Measurements from ENCODE around the gene GEMIN8.

GEMIN8 gene

DNA sequence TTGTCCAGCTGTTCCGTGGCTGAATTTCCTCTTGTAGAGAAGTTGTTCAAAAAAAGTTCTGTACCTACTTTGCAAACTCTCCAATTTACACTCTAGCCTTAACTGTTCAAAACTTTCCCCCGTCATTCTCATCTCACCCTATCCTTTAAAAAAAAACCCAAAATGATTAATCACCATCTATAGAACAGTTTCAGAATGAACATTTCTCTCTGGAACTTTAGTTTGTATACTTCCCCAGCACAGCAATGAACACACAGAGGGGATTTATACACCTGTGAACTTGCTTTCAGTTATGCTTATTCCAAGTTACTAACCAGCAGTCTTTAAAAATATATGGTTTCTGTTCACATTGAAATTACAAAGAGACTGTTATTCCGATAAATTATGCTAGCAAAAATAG lies 1.2 kb downstream of the GEMIN8 start:
- peak overlapping the region; percentile 94 to 100 for H3K4me3 Mint-ChIP-seq
- H3K9me3 Mint-ChIP-seq, result no peaks in the 10 kb centered on the region
- ATAC-seq (peak; percentile 52), DNase-seq (no peak)
- no peaks in the 10 kb centered on the region for H3K27me3 Mint-ChIP-seq
- H3K27ac Mint-ChIP-seq, result peak overlapping the region; percentile 84 to 98
- peaks cover 34% of the 10 kb centered on the region for H3K4me1 Mint-ChIP-seq

DNA sequence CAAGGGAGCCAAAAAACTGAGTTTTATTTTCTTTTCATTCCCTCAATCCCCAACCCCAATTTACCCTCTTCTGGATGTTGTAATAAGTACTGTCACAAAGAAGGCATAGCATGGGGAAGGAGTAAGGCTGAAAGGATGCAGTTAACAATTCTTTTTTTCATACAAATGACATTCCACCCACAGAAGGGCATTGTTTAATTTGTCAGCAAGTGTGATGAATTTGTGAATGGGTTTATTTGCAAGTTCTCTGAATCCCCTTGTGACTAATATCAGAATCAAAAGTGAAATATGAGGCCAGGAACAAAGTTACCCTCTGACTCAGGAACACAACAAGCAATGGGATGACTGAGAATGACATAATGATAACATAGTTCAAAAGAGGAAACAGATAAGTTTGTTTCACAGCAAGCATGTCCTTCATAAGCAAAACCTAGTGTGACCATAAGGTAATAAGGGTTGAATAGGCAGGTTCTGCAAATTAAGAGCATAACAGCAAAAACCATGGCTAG lies 2.1 kb downstream of the GEMIN8 start:
- Mint-ChIP-seq H3K27me3 (no peaks in the 10 kb centered on the region), H3K27ac (peak overlapping the region in 1 of 2 donors; percentile 74), H3K9me3 (no peaks in the 10 kb centered on the region), H3K4me3 (peak overlapping the region in 1 of 2 donors; percentile 100), H3K4me1 (peaks cover 34% of the 10 kb centered on the region)
- ATAC-seq, result peak; percentile 60
- no peak for DNase-seq

DNA sequence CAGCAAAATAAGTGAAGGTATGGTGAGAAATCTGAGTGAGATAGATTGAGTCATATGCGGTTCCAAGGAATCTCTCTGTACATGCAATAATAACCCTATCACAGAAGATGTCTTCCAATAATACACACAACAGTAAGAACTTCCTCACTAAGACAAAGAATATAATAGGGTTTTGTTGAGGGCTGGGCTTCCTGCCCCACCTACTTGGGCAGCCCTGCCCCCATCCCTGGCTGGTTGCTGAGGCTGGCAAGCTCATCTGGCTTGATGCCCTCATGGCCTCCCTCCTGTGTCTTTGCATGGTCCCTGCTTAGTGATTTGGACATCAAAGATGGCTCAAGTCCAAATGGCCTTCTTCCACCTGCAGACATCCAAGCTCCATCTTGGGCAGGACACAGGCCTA lies 2.7 kb downstream of the GEMIN8 start:
- peaks cover 31% of the 10 kb centered on the region for H3K4me1 Mint-ChIP-seq
- H3K4me3 Mint-ChIP-seq, result peak overlapping the region in 1 of 2 donors; percentile 39
- no peak for ATAC-seq
- no peaks in the 10 kb centered on the region for H3K9me3 Mint-ChIP-seq
- H3K27me3 Mint-ChIP-seq, result no peaks in the 10 kb centered on the region
- DNase-seq, result no peak
- H3K27ac Mint-ChIP-seq, result no peak overlapping the region

DNA sequence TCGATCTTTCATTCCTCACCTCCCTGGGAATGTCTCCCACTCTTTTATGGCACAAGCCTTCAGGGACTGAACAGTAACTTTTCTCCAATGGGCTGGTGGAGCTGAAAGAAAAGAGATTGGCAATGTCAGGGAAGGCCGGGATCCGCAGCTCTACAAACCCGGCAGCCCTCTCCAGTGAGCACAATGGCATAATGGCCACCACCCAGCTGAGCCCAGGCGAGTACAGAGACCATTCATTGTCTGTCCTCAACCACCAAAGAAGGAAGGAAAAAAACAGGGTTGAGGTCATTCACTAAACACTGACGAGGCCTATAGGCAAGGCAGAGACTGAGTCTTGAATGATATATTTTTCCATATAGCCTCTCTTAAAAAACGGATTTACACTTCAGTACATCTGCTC lies 3.6 kb downstream of the GEMIN8 start:
- Mint-ChIP-seq H3K4me3 (no peak overlapping the region), H3K27ac (peak overlapping the region in 1 of 2 donors; percentile 59)

DNA sequence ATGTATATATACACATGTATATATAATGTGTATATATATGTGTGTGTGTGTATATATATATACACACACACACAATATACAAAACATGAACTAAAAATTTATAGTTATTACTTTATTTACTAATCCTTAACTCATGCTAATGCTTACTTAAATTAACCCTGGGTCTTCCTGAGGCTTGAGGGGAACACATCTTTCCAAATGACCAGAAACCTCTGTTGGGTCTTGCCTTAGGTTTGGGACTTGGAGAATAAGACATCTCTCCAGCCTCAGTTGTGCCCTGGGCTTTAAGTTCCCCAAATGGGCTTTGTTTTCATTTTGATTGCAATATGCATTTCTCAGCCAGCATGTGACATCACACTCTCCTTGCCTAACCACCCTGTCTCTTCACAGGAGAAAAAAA lies 7.7 kb downstream of the GEMIN8 start:
- ATAC-seq, result no peak

More for the DNA sequence above, 3.6 kb downstream of the GEMIN8 start:
- peaks cover 24% of the 10 kb centered on the region for H3K4me1 Mint-ChIP-seq
- no peak for ATAC-seq
- no peaks in the 10 kb centered on the region for H3K9me3 Mint-ChIP-seq
- H3K27me3 Mint-ChIP-seq, result no peaks in the 10 kb centered on the region
- DNase-seq, result no peak

DNA sequence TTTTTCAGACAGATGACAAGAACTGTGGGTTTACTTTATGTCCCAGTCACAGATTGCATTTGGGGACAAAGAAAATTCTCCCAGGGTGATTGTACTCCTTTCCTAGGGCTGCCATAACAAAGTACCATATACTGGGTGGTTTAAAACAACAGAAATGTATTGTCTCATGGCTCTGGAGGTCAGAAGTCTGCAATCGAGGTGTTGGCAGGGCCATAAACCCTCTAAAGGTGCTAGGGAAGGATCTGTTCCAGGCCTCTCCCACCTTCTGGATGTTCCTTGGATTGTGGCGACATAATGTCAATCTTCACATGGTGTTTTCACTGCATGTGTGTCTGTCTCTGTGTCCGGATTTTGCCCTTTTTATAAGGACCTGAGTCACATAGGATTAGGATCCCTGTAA lies 12.3 kb downstream of the GEMIN8 start:
- ATAC-seq (no peak), DNase-seq (no peak)
- H3K4me1 Mint-ChIP-seq, result peaks cover 19% of the 10 kb centered on the region
- no peak overlapping the region for H3K27ac Mint-ChIP-seq
- H3K27me3 Mint-ChIP-seq, result no peaks in the 10 kb centered on the region
- peaks cover 0 to 7% of the 10 kb centered on the region in 2 donors for H3K9me3 Mint-ChIP-seq
- H3K4me3 Mint-ChIP-seq, result no peak overlapping the region

More for the DNA sequence above, 7.7 kb downstream of the GEMIN8 start:
- Mint-ChIP-seq H3K4me1 (peaks cover 6% of the 10 kb centered on the region), H3K27ac (no peak overlapping the region), H3K9me3 (no peaks in the 10 kb centered on the region), H3K4me3 (no peak overlapping the region), H3K27me3 (no peaks in the 10 kb centered on the region)
- DNase-seq, result no peak

DNA sequence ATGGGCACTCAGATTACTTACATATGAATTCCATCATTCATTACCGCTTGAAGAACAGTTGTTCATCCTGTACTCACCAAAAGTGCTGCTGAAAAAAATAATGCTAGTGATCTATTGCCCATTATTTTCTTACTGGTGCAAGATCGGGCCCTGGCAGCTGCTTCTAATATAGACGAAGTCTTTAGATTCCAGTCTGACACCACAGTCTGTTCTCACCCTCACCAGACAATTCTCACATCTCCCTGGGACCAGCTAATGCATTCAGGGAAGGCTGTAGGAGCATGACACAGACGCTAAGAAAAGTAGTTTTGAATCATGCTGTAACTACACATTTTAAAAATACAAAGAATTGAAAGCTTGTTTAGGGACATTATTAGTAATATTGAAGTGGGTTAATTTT lies 13.8 kb downstream of the GEMIN8 start:
- Mint-ChIP-seq H3K9me3 (peaks cover 0 to 7% of the 10 kb centered on the region in 2 donors), H3K4me1 (peaks cover 19% of the 10 kb centered on the region), H3K27me3 (no peaks in the 10 kb centered on the region), H3K4me3 (no peak overlapping the region), H3K27ac (no peak overlapping the region)
- ATAC-seq, result no peak
- no peak for DNase-seq

DNA sequence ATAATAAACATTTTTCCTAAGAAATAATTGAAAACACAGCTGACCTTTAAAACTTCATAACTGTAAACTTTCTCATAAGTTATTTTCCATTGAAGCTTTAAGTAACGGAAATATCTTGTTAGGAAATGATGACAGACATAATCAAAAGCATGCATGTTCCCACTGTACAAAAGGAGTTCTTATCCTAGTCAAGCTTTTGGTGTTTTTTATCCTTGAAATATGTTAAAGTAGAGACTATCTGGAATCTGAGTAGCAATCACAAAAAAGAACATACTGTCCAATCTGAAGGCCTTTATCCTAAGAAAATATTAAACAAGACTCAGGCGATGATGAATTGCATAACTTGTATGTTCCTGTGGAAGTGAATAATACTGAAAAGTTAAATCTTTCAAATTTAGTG lies 14.4 kb downstream of the GEMIN8 start:
- Mint-ChIP-seq H3K9me3 (peaks cover 0 to 7% of the 10 kb centered on the region in 2 donors), H3K27me3 (no peaks in the 10 kb centered on the region), H3K4me3 (no peak overlapping the region), H3K27ac (no peak overlapping the region), H3K4me1 (peaks cover 19% of the 10 kb centered on the region)
- ATAC-seq (no peak), DNase-seq (no peak)

DNA sequence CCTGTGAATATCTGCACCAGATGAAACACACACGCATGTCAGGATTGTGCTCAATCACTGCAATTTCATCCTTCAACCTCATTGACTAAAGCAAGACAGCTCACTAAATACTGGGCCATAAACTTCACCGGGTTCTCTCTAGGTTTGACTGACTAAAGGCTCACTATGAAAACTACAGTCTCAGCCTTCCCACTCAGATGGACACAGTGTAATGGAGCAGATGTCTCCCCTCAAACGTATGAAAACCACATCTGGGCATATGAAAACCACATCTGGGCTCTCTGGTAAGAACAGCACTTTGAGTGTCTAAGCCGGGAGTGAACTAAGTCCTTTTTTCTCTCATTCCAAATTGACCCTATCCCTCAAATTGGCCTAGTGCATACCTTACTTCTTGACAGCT lies 15.2 kb downstream of the GEMIN8 start:
- ATAC-seq, result no peak
- H3K4me3 Mint-ChIP-seq, result no peak overlapping the region
- H3K9me3 Mint-ChIP-seq, result peaks cover 0 to 7% of the 10 kb centered on the region in 2 donors
- H3K4me1 Mint-ChIP-seq, result peaks cover 19% of the 10 kb centered on the region
- no peak overlapping the region for H3K27ac Mint-ChIP-seq
- no peaks in the 10 kb centered on the region for H3K27me3 Mint-ChIP-seq
- DNase-seq, result no peak

DNA sequence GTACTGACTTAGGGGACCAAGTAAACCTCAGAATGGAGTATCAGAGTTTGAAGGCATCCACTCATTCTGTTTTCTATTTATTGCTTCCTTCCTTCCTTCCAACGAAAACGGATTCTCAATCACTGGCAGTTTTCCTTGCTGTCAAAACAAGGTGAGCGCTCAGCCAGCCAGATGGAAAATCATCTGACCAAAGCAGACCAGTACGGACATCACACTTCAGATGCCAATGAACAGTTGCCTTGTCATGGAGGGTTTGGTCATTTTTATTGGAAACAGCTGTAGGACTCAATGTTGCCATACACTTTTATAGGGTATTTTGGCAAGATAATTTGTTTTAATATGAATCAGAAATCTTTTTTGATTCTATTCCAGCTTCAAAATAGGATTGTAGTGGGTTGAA lies 16.6 kb downstream of the GEMIN8 start:
- Mint-ChIP-seq H3K27ac (no peak overlapping the region), H3K4me3 (no peak overlapping the region), H3K4me1 (peaks cover 19% of the 10 kb centered on the region), H3K27me3 (no peaks in the 10 kb centered on the region), H3K9me3 (peaks cover 0 to 7% of the 10 kb centered on the region in 2 donors)
- no peak for ATAC-seq
- no peak for DNase-seq

DNA sequence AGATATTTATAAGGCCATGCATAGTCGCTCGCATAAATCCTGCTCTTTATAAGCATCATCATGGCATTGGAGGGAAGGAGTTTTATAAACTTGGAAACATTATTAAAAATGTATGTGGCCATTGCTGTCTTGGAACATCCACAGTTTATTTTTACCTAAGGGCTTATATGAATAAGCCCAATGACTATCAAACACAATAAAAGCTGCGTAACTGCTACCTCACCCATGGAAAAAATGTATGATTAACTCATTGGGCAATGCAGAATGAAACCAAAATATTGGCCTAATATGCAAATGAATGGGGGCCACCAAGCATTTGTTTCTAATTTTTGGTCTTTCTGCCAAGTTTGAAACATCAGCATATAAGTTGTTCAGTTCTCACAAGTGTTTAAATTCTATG lies 19.1 kb downstream of the GEMIN8 start:
- ATAC-seq (no peak), DNase-seq (no peak)
- Mint-ChIP-seq H3K27me3 (no peaks in the 10 kb centered on the region), H3K9me3 (peaks cover 0 to 7% of the 10 kb centered on the region in 2 donors), H3K27ac (no peak overlapping the region), H3K4me1 (peaks cover 15% of the 10 kb centered on the region), H3K4me3 (no peak overlapping the region)

DNA sequence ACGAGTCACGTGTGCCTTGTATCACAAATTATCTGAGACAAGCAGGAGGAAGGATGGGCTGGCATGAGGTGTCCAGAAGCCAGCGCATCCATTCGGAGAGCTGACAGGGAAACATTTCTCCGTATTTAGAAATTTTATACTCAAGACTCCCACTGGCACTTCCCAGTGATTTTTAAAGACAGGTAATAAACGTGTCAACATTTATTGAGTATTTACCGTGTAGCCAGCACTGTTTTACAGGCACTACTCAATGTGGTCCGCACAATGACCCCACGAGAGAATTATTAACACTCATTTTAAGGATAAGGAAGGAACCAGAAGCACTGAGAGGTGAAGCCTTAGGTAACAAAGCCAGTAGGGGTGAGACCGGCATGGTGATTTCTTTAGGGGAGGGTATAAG lies 23.2 kb downstream of the GEMIN8 start:
- Mint-ChIP-seq H3K9me3 (no peaks in the 10 kb centered on the region), H3K4me3 (no peak overlapping the region), H3K27ac (no peak overlapping the region), H3K4me1 (no peaks in the 10 kb centered on the region), H3K27me3 (no peaks in the 10 kb centered on the region)
- DNase-seq, result no peak
- no peak for ATAC-seq

DNA sequence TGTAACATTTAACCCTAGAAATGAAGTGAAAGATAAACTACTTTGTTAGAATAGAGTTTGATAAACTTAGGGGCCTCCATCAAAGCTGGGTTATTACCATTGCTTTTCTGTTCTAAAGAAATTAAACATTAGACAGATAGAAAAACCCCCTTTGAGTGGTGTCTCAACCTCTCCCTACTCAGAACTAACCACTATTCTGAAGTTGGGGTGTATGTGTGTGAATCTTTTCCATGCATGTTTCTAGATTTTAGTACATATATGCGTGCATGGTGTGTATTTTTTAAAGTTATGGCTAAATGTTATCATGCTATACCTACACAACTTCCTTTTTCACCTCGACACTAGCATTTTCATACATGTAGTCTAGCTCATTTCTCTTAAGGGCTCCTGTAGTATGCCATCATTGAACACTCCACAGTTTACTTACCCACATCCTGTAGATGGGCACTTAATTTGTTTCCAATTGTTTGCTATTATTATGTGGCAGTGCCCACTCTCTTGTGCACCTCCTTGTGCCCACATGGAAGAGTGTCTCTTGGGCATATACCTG lies 25.7 kb downstream of the GEMIN8 start:
- no peaks in the 10 kb centered on the region for H3K9me3 Mint-ChIP-seq
- H3K27me3 Mint-ChIP-seq, result no peaks in the 10 kb centered on the region
- no peaks in the 10 kb centered on the region for H3K4me1 Mint-ChIP-seq
- H3K4me3 Mint-ChIP-seq, result no peak overlapping the region
- ATAC-seq (peak; percentile 74), DNase-seq (no peak)
- no peak overlapping the region for H3K27ac Mint-ChIP-seq

DNA sequence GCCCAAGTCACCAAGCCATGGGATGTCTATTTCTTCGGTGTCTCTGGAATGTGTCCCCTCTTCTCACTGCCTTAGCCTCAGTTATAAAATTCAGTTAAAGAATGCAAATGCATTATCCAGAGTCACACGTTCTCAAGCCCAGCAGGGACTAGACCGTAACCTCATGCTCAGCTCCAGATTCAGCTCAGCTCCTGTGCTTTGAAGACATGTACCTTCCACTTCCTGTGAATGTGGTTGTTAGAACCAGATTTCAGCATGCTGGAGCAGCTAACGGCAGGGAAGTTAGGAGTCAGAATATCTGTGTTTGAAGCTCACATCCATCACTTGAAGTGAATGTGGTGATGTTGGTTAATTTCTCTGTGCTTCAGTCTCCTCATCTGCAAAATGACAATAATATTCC lies 26.7 kb downstream of the GEMIN8 start:
- ATAC-seq, result no peak
- no peak overlapping the region for H3K27ac Mint-ChIP-seq
- H3K27me3 Mint-ChIP-seq, result no peaks in the 10 kb centered on the region
- no peaks in the 10 kb centered on the region for H3K4me1 Mint-ChIP-seq
- H3K9me3 Mint-ChIP-seq, result no peaks in the 10 kb centered on the region
- no peak for DNase-seq
- no peak overlapping the region for H3K4me3 Mint-ChIP-seq

DNA sequence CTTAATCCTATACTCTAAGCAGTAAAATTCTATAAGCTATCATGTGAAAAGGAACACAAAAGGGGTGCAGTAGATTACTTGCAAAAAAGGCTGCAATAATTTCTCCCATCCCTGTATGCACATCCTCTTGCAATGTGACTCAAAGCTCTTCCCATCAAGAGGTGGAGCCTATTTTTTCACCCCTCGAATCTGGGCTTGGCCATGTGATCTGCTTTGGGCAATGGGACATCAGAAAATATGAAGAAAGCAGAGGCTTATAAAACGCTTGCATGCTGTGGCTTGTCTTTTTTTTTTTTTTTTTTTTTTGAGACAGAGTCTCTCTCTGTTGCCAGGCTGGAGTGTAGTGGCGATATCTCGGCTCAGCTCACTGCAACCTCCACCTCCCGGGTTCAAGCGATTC lies 33.0 kb downstream of the GEMIN8 start:
- no peak overlapping the region for H3K27ac Mint-ChIP-seq
- H3K27me3 Mint-ChIP-seq, result no peaks in the 10 kb centered on the region
- ATAC-seq (no peak), DNase-seq (no peak)
- H3K4me1 Mint-ChIP-seq, result no peaks in the 10 kb centered on the region
- H3K9me3 Mint-ChIP-seq, result no peaks in the 10 kb centered on the region
- H3K4me3 Mint-ChIP-seq, result no peak overlapping the region

DNA sequence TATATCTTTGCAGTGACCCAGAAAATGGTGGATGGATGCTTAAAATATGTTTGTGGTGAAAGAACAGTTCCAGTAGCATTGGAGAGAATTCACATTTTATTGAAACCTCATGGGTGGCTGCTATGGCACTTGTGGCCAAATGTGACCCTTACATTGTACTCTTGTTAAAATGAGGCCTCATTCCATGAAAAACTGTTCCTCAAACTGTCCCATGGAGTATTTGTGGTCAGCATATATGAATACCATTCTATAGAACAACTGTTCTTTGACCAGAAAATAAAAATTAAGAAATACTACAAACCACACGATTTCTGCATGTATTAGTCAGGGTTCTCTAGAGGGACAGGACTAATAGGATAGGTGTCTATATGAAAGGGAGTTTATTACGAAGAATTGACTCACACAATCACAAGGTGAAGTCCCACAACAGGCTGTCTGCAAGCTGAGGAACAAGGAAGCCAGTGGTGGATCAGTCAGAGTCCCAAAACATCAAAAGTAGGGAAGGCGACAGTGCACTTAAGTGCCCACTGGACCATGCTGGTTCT lies 35.1 kb downstream of the GEMIN8 start:
- no peak overlapping the region for H3K4me3 Mint-ChIP-seq
- no peaks in the 10 kb centered on the region for H3K27me3 Mint-ChIP-seq
- no peak overlapping the region for H3K27ac Mint-ChIP-seq
- no peaks in the 10 kb centered on the region for H3K9me3 Mint-ChIP-seq
- no peak for DNase-seq
- no peaks in the 10 kb centered on the region for H3K4me1 Mint-ChIP-seq
- no peak for ATAC-seq

DNA sequence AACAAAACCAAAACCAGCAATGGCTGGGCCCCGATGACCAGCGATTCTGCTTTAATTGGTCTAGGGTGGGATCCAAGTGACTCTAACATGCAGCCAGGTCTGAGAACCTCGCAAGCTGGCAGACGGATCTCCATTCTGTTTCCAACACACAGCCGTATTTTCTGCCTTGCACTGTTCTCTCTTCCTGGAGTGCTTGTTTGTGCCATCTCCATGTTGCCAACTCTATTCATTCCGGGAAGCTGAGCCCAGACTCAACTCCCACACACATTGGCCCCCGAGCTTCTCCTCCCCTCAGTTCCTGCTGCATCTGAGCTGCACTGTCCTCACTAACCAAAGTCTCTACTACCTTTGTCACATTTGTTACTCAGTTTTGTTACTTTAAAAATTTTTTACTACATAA lies 35.6 kb downstream of the GEMIN8 start:
- no peak for ATAC-seq
- Mint-ChIP-seq H3K4me3 (no peak overlapping the region), H3K4me1 (no peaks in the 10 kb centered on the region), H3K9me3 (no peaks in the 10 kb centered on the region), H3K27ac (no peak overlapping the region), H3K27me3 (no peaks in the 10 kb centered on the region)
- DNase-seq, result no peak

Measured in stimulated activated naive CD8-positive, alpha-beta T cell treated with anti-CD3 and anti-CD28 coated beads, Interleukin-15, amount 100 ng/mL, for 72 hours (primary cell).